Activated T-cell treated with anti-CD3 and anti-CD28 coated beads, Interleukin-2, amount 50 U/mL, for 24 hours (primary cell): ENCODE data around the gene TMEM204.

ENCODE experiments used
- DNase-seq: peaks from one replicate; pipeline ENCODE4 v3.0.0-alpha.2; 2020
- H3K27ac Mint-ChIP-seq: 2 replicates; pipeline ENCODE4 v1.8.0; 2020; ENCODE audit warnings: mild to moderate bottlenecking, mixed read lengths
- H3K27me3 Mint-ChIP-seq: 2 replicates; pipeline ENCODE4 v1.8.0; 2020; ENCODE audit warnings: mixed read lengths
- H3K36me3 Mint-ChIP-seq: 2 replicates; pipeline ENCODE4 v1.8.0; 2020; ENCODE audit warnings: low read depth, mixed read lengths
- H3K4me1 Mint-ChIP-seq: 2 replicates; pipeline ENCODE4 v1.8.0; 2020; ENCODE audit warnings: low read depth, mixed read lengths
- H3K4me3 Mint-ChIP-seq: 2 replicates; pipeline ENCODE4 v1.8.0; 2020; ENCODE audit warnings: mild to moderate bottlenecking, moderate library complexity, mixed read lengths
- H3K9me3 Mint-ChIP-seq: 2 replicates; pipeline ENCODE4 v1.8.0; 2020; ENCODE audit warnings: mixed read lengths

The TMEM204 gene

GRCh38 chr16:1536601-1537000 lies 3.1 kb downstream of the TMEM204 start:
- Mint-ChIP-seq H3K27ac (peak overlapping the region; percentile 95), H3K4me1 (peaks cover 60% of the 10 kb centered on the region), H3K27me3 (no peaks in the 10 kb centered on the region), H3K4me3 (peak overlapping the region; percentile 96), H3K36me3 (peaks cover 79% of the 10 kb centered on the region), H3K9me3 (no peaks in the 10 kb centered on the region)
- no peak for DNase-seq

DNA sequence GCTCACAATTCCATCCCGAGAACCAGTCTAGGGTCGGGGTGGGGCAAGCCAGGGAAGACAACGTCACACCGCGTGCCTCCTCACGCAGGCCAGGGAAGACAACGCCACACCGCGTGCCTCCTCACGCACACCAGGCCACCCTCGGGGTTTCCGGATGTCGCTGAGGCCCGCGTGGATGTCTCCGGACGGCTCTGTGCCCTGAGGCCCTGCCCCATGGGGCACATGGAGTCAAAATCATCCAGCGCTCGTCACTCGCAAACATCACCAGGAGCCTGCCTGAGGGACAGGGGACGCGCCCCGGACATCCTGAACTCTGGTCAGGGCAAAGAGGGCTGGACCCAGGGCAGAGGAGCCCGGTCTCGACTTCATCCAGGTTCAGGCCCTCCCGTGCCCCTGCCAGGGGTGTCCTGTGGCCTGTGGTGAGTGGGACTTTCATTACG lies 3.7 kb downstream of the TMEM204 start:
- H3K27ac Mint-ChIP-seq, result peak overlapping the region; percentile 95
- H3K4me1 Mint-ChIP-seq, result peaks cover 65% of the 10 kb centered on the region
- H3K27me3 Mint-ChIP-seq, result no peaks in the 10 kb centered on the region
- DNase-seq, result no peak
- H3K9me3 Mint-ChIP-seq, result no peaks in the 10 kb centered on the region
- peaks cover 84% of the 10 kb centered on the region for H3K36me3 Mint-ChIP-seq
- H3K4me3 Mint-ChIP-seq, result peak overlapping the region; percentile 96

GRCh38 chr16:1537763-1538289 lies 4.4 kb downstream of the TMEM204 start:
- Mint-ChIP-seq H3K4me3 (peak overlapping the region; percentile 96), H3K4me1 (peaks cover 68% of the 10 kb centered on the region), H3K9me3 (no peaks in the 10 kb centered on the region), H3K27ac (peak overlapping the region; percentile 95), H3K36me3 (peaks cover 91% of the 10 kb centered on the region), H3K27me3 (no peaks in the 10 kb centered on the region)
- peak; percentile 68 for DNase-seq

DNA sequence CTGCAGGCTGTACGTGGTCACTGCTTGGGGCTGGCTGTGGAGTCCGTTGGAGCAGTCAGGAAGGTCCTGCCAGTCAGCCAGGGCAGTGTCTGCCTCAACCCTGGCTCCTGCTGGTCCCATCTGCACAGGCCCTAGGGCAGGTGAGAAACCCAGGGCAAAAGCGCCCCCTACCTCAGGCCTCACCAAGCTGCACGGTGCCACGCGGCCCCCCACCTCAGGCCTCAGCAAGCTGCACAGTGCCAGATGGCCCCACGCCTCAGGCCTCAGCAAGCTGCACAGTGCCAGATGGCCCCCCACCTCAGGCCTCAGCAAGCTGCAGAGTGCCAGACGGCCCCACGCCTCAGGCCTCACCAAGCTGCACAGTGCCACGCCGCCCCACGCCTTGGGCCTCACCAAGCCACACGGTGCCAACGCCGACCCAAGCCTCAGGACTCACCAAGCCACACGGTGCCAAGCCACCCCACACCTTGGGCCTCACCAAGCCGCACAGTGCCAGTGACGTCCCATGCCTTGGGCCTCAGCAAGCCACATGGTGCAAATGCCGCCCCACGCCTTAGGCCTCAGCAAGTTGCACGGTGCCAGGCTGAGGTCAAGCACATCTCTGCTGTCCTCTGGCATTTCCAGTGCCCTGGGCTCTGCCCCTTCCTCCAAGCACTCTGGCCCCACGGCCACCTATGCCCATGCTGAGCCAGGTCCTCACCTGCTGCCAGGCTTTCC lies 5.5 kb downstream of the TMEM204 start:
- Mint-ChIP-seq H3K27ac (peak overlapping the region; percentile 95), H3K27me3 (no peaks in the 10 kb centered on the region), H3K36me3 (peaks cover 95% of the 10 kb centered on the region), H3K9me3 (no peaks in the 10 kb centered on the region), H3K4me1 (peaks cover 73% of the 10 kb centered on the region), H3K4me3 (peak overlapping the region; percentile 96)
- peak; percentile 58 for DNase-seq

- H3K27me3 Mint-ChIP-seq, result no peaks in the 10 kb centered on the region
- peaks cover 80% of the 10 kb centered on the region for H3K4me1 Mint-ChIP-seq
- H3K27ac Mint-ChIP-seq, result peak overlapping the region; percentile 88
- H3K36me3 Mint-ChIP-seq, result peaks cover 92% of the 10 kb centered on the region
- no peak for DNase-seq
- H3K4me3 Mint-ChIP-seq, result no peak overlapping the region
- H3K9me3 Mint-ChIP-seq, result no peaks in the 10 kb centered on the region
Measured at GRCh38 chr16:1539720-1540555, 6.5 kb downstream of the TMEM204 start.

GRCh38 chr16:1540556-1540855 lies 7.0 kb downstream of the TMEM204 start:
- no peaks in the 10 kb centered on the region for H3K9me3 Mint-ChIP-seq
- peaks cover 92% of the 10 kb centered on the region for H3K36me3 Mint-ChIP-seq
- DNase-seq, result no peak
- peak overlapping the region; percentile 88 for H3K27ac Mint-ChIP-seq
- peaks cover 85% of the 10 kb centered on the region for H3K4me1 Mint-ChIP-seq
- H3K27me3 Mint-ChIP-seq, result no peaks in the 10 kb centered on the region
- H3K4me3 Mint-ChIP-seq, result no peak overlapping the region

- no peak for DNase-seq
- Mint-ChIP-seq H3K36me3 (peaks cover 90% of the 10 kb centered on the region), H3K27me3 (no peaks in the 10 kb centered on the region), H3K4me1 (peaks cover 90% of the 10 kb centered on the region), H3K9me3 (no peaks in the 10 kb centered on the region), H3K4me3 (no peak overlapping the region), H3K27ac (peak overlapping the region; percentile 97)
Measured at GRCh38 chr16:1541293-1542165, 8.1 kb downstream of the TMEM204 start.

- Mint-ChIP-seq H3K4me3 (no peak overlapping the region), H3K9me3 (no peaks in the 10 kb centered on the region), H3K36me3 (peaks cover 90% of the 10 kb centered on the region), H3K4me1 (peaks cover 90% of the 10 kb centered on the region), H3K27ac (peak overlapping the region; percentile 97), H3K27me3 (no peaks in the 10 kb centered on the region)
- DNase-seq, result no peak
Measured at GRCh38 chr16:1542166-1542500, 8.7 kb downstream of the TMEM204 start.

DNA sequence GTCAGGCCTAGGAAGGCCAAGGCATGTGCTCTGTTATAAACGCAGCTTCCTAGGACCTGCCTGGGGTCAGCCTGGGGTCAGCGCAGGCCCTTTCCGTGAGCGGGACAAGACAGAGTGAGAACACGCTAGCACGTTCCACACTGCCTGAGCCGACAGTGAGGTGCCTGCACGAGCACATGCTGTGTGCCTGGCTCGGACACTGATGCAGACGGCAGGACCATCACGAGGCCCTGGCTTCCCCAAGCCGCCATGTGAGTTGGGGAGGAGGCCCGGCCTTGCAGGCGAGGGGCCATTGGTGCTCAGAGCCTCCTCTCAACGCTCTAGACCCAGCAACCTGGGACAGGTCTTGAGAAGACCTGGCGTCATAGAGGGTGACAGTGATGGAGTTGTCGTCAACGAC lies 9.1 kb downstream of the TMEM204 start:
- Mint-ChIP-seq H3K9me3 (no peaks in the 10 kb centered on the region), H3K4me1 (peaks cover 90% of the 10 kb centered on the region), H3K4me3 (no peak overlapping the region), H3K27ac (peak overlapping the region; percentile 97), H3K36me3 (peaks cover 88% of the 10 kb centered on the region), H3K27me3 (no peaks in the 10 kb centered on the region)
- no peak for DNase-seq

DNA sequence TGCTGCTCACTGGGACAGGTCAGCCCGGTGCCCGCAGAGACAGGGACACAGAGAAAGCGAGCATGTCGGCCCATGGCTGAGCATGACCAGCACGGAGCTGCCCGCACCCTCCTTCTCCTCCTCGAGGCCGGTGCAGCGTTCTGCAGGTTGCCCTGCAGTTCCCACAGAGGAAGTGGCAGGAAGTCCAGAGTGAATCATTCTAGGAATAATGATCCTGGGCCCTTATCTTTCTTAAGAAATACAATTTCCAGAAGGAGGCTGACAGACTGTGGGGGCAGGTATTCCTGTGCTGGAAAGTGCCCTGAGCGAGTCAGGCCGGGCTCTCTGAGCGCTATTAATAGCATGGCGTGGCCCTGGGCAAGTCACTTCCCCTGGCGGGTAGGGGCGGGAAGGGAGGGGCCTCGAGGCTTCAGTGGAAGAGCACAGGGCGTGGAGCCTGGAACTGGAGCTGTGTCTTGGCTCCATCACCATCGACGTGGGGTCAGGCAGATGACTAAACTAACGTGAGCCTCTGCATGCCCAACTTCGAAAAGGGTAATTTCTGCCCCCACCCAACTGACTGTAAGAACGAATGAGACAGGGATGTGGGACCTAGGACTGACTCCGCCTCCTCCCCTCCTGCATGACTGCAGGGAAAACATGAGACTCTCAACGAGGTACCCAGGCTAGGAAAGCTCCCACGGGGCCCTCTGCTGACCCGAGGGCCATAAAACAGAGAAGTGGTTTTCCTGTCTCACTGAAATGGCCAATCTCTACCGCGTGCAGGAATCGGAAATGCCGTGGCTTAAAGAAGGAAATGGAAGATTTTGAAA lies 9.8 kb downstream of the TMEM204 start:
- DNase-seq, result peak; percentile 78
- H3K4me3 Mint-ChIP-seq, result peak overlapping the region; percentile 71
- peaks cover 86% of the 10 kb centered on the region for H3K36me3 Mint-ChIP-seq
- H3K27me3 Mint-ChIP-seq, result no peaks in the 10 kb centered on the region
- H3K27ac Mint-ChIP-seq, result peak overlapping the region; percentile 97
- peaks cover 90% of the 10 kb centered on the region for H3K4me1 Mint-ChIP-seq
- H3K9me3 Mint-ChIP-seq, result no peaks in the 10 kb centered on the region

DNA sequence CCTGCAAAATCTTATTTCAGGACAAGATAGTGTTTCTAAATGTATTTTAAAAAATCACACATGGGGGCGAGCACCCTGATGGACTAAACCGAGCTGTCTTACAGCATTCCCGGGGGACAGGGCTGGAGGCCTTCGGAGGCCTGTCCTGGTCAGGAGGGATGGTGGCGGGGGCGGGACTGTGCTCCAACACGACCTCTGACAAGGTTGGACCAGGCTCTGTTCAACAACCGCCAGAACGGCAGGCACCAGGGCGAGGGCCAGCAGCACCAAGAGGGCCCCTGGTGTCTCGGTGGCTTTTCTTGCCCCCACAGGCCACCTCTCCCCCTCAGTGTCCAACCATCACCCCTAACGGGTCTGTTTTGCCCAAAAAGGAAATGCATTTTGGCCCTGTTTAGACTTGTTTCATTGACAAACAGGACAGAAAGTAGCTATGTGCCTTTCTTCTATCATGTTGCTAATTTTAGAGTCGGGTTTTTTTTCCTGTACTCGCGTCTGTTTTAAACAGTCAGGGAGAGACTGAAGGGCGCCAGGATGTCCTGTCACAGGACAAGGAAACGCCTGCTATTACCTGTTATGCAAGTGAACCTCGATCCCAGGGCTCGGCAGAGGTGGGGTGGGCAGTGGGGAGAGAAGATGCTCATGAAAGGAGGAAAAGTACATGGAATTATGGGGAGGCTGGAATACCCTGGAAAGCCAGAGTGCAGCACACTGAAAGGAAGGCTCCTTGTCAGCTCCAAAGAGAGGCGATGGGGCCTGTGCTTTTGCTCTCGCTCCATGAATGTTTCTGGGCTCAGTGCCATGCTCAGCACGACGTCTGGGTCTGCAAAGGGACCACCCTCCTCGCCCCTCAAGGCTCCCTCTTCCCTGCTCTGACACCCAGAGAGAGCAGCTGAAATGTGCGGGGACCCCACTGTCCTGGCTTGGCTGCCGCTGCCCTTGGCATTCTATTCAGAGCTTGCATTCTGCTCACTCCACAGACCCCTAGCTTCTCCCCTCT lies 11.9 kb downstream of the TMEM204 start:
- Mint-ChIP-seq H3K9me3 (no peaks in the 10 kb centered on the region), H3K4me1 (peaks cover 82% of the 10 kb centered on the region), H3K27me3 (no peaks in the 10 kb centered on the region), H3K36me3 (peaks cover 86% of the 10 kb centered on the region), H3K27ac (peak overlapping the region; percentile 97), H3K4me3 (peak overlapping the region; percentile 17)
- DNase-seq, result no peak

DNA sequence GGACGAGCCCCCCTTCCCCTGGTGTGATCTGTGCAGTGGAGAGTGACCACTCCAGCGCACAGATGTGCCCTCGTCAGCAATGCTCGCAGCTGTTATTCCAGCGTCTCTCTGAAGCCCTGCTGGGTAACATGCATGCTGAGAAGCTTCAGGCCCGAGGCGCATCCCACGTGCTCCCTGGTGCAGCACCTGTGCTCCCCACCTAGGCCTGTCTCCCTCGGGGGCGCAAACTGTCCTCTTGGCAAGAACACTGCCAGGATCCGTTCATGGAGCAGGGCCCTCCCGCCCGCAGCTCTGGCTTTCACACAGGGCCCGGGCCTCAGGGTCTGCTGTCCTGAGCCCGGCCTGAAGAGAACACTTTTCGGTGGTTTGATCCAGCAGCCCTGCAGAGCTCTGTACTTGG lies 13.0 kb downstream of the TMEM204 start:
- H3K9me3 Mint-ChIP-seq, result no peaks in the 10 kb centered on the region
- no peak for DNase-seq
- H3K27ac Mint-ChIP-seq, result peak overlapping the region; percentile 78
- no peaks in the 10 kb centered on the region for H3K27me3 Mint-ChIP-seq
- H3K4me3 Mint-ChIP-seq, result no peak overlapping the region
- H3K36me3 Mint-ChIP-seq, result peaks cover 86% of the 10 kb centered on the region
- H3K4me1 Mint-ChIP-seq, result peaks cover 76% of the 10 kb centered on the region

GRCh38 chr16:1548233-1548632 lies 14.8 kb downstream of the TMEM204 start:
- Mint-ChIP-seq H3K9me3 (no peaks in the 10 kb centered on the region), H3K36me3 (peaks cover 86% of the 10 kb centered on the region), H3K27me3 (no peaks in the 10 kb centered on the region), H3K4me1 (peaks cover 67% of the 10 kb centered on the region), H3K4me3 (no peak overlapping the region), H3K27ac (peak overlapping the region; percentile 78)
- DNase-seq, result no peak
